Measurements from ENCODE around the gene PPFIBP2.

The PPFIBP2 gene

DNA sequence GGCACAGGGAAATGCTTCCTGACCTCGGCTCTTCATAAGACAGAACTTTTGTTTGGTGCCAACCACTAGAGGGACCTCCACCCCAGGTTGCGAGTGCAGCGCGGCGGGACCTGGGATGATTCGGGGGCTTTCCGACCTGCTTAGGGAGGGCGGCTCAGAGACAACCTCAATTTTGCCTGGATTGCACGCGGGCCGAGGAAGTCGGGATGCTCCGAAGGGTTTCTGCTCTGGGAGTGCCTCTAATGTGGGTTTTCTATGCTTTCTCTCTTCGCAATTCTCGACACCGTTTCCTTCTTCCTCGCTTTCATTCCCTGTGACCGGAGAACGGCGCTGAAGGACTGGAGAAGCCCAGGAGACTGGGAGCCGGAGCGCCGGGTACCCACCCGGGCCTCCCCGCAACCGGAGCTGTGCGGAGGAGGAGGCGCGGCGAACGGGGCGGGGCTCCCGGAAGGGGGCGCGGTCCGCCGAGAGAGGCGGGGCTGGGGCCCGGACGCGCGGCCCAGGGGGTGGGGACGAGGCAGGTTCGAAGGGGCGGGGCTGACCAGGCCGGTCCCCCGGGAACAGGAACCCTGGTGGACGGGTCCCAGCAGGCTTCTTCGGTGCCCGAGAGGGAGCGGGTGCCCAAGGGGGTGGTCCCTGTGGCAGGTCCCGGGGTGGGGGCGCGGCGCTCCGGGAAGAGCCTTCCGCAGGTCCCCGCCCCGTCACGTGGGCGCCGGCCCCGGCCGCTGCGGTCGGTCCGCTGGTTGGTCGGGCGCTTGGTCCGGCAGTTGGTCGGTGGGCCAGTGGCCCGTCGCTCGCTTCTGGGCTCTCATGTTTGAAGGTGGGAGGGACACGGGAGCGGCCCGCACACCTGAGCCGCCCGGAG, at the start of gene PPFIBP2:
TSS of gene PPFIBP2 (plus strand) at position 766 of the 865 bp plus-strand sequence. CDS start 35,477 bp downstream, outside the sequence.
- DNase-seq, result peak; percentile 39

DNA sequence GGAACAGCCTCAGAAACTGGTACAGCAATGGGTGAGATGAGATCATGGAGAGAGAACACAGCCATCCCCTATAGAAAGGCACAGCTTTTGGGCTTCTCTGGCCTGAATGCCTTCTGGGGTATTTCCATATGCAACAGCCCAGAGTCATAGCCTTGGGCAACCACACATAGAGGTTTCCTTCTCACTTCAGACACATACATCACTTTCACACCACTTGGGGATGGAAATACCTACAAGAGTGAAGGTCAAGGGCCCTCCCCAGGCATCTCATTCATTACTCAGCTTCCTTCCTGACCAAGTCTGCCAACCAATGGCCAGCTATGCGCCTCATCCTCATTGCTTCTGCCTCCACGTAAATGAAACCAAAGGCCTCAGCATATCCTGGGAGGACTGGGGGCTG, 46.1 kb upstream of the PPFIBP2 start:
- no peak for DNase-seq

DNA sequence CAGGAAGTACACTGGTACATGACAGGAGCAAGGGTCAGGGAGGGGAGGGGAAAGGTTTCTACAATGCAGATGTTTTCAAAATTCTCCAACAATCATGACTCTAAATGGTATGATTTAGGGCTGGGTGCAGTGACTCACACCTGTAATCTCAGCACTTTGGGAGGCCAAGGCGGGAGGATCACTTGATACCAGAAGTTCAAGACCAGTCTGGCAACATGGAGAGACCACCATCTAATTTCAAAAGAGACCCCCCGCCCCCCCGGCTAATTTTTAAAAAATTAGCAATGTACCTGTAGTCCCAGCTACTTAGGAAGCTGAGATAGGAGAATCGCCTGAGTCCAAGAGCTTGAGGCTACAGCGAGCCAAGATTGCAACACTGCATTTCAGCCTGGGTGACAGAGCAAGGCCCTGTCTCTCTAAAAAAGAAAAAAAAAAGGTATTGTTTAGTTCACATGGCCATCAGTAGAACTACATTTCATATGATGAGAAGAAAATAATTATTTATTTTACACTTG, 44.4 kb upstream of the PPFIBP2 start:
- no peak for DNase-seq

DNA sequence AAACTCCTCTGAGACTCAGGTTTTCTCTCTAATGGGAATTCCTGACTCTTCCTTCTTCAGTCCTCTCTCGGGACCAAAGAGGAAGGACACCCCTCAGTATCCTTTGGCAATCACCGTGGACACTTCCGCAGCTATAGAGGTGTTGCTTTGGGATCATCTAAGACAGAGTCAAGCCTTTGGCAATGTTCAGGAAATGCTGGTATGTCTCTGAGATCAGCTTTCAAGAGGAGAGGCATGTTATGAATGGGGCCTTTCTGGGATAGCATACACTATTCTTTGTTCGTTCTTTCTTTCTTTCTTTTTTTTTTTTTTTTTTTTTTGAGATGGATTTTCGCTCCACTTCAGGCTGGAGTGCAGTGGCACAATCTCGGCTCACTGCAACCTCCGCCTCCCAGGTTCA, 42.7 kb upstream of the PPFIBP2 start:
- DNase-seq, result no peak

DNA sequence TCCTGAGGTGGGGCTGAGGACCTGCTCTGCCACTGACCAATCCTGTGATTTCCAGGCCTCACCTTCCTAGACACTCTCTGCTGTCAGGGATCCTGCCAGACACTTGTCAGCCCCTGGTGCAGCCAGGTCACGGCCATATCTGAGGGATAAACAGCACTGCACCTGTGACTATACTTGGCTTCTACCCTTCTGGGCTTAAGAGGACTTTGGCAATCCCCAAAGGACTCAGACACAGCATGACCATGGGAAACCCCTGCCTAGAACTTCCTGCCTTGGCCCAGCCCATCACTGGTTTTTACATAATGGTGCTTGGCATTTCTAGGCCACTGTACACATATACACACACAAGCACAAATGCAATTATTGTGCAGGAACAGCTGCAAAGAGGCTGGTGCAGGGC, 40.1 kb upstream of the PPFIBP2 start:
- DNase-seq, result no peak

DNA sequence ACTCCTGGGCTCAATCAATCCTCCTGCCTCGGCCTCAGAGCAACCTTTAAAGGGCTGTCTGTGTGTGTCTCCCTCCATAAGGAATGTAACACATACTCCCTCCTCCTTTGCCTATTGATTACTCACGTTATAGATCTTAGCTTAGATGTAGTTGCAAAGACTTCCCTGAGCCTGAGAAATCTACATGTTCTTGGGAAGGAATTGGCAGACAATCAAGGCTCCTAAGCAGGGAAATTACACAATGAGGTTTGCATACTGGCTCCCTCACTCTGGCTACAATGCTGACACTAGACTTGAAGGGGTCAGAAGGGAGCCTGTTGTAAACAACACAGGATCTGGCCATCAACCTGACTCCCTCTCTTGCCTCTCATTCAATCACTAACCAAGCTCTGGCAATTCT, 33.7 kb upstream of the PPFIBP2 start:
- no peak for DNase-seq

DNA sequence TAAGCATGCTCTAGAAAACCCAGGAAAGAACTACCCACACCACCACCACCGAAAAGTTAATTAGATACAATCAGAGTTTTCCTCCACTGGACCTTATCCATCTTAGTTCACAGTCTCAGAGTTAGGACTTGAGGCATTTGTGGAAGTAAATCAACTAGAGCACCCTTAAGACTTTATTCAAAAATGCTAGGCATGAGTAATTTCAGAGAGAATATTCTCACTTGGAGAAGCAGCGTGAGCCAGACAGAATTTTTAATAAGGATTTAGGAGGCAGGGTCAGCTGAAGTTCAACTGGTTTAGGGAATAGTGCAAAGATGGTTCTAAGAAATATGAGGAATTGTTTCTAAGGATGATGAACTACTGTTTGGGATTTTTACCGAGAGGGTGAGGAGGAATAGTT, 29.7 kb upstream of the PPFIBP2 start:
- DNase-seq, result no peak

DNA sequence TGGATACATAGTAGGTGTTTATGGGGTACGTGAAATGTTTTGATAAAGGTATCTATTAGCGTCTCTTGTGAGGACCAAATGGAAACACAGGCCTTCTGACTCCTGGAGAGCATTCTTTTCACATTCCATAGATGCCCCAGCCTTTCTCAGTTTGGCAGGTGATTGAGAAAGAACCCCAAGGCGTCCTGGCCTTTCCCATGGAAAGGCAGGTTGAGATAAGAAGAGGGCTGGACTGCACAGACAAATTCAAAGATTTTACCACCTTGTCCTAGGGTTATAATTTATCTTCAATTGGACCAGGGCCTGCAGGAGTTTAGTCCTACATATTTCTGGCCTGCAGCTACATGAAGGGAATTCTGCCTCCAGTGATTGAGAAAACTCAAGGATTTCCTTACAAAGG, 29.2 kb upstream of the PPFIBP2 start:
- no peak for DNase-seq

DNA sequence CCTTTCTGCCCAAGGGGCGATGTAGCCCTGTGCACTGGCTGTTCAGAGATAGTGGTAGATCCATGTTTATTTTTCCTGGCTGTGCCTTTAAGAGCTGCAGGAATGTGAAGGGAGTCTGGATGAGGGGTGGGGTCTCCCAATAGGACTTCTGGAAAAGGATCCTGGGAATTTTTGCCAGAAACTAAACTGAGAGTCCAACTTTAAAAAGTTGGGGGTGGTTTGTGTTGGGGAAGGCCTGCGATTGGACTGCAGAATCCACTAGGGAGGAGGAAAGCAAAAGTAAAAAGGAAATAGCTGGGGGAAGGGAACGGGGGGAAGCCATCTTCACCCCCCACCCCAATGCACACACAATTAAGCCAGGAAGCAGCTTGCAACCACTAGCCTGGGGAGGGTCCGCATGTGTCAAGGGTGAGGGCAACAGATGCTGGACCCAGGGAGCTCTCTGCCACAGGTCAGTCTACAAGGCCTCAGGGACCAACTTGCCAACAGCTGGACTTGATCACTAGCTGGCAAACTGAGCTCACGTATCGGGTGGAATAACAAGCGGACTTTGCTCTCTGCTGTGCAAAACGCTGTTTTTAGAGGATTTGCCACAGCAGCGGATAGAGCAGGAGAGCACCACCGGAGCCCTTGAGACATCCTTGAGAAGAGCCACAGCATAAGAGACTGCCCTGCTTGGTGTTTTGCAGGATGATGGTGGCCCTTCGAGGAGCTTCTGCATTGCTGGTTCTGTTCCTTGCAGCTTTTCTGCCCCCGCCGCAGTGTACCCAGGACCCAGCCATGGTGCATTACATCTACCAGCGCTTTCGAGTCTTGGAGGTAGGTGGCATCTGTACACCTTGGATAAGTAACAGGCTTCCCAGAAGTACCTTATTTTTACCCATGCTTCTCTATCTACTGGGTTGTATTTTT, 28.4 kb upstream of the PPFIBP2 start, which contains the start of gene OLFML1:
TSS of gene OLFML1 (plus strand) at position 321 of the 912 bp plus-strand sequence. CDS start at position 691, 370 bp downstream.
- DNase-seq, result no peak

DNA sequence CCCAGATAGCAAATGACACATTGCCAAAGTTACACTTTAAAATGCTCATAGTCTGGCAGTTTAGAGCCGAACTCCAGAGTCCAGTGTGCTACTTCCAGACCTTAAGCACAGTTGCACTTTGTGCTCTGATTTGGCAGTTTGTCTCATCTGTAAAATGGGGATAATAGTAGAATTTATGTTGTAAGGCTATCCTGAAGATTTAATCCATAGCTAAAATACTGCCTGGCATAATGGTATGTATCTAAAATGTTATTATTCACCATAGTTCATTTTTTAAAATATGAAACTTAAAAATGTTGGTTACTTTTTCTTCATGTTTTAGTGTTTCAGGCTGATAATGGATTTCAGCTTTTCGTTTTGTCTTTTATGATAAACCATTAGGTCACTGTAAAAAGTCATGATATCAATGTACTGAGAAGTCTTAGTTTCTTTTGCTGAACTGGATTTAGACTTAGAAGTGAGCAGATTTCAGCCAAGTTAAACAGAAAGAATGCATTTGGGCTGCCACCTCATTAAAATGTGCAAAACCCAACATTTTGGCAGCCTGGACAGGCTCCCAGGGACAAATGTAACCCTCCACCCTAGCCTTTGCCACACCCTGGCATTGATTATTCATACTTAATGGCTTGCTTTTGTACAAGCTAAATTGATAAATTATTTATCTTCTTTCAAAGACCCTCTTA, 27.6 kb upstream of the PPFIBP2 start:
- no peak for DNase-seq

DNA sequence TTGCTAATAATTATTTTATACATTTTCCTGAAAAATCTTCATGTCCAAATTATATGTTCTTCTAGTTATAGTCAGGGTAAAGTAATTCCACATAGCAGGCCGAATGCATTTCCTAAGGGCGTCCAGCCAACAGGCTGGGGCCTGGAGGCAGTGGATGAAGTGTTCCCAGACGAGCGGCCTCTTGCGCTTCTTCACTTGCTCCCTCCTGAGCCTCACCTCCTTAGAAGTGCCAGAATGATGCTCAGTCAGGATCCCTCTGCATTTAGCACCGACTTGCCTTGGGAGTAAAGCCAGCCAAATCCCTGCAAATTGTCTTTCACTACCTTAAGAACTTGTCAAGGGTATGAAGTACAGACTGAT, 27.0 kb upstream of the PPFIBP2 start:
- DNase-seq, result no peak

DNA sequence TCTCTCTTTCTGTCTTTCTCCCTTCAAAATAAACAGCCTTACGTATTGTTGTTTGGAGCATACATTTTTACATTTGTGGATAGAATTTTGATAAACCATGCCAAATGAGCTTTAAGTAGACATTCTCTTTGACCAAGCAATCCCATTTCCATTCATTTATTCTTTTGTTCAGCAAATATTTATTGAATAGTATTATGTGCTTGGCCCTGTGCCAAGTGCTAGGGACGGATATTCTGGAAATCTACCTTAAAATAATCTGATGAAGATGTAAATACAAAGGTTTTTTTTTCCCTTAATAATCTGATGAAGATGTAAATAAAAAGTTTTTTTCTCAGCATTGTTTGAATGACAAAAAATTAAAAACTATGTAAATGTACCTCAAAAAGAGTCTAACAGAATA, 26.4 kb upstream of the PPFIBP2 start:
- DNase-seq, result no peak

DNA sequence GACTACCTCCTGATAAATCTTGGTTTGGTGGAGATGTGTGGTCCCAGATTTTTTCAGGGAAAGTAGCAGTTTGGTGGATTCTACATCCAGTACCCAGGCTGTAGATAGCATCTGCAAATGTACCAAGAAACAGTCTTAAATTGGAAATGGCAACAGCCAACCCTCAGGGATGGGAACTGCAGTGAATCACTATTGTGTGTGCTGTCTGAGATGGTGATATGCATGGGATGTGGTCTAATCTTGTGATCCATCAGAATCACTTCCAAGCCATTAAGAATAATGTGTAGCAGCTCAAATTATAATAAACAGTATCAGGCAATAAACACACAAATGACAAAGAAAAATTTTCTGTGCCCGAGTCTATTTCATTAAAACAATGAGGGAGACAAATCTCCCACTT, 25.1 kb upstream of the PPFIBP2 start:
- no peak for DNase-seq

DNA sequence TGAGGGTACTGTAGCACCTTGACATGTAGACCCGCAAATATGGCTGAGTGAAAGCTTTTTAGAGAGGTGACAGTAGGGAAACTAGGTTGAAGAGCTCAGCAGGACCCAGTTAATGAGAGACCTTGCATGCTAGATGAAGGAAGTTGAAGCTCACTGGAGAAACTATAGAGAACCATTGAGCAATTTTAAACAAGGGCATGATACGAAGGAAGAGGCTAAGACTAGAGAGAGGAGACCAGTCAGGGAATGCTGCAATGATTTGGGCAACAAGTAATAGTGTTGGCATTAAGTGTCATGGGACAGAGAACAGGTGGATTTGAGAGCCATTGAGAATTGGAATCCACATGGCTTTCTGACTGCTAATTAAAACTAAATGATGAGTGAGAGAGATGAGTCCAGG, 24.4 kb upstream of the PPFIBP2 start:
- no peak for DNase-seq

DNA sequence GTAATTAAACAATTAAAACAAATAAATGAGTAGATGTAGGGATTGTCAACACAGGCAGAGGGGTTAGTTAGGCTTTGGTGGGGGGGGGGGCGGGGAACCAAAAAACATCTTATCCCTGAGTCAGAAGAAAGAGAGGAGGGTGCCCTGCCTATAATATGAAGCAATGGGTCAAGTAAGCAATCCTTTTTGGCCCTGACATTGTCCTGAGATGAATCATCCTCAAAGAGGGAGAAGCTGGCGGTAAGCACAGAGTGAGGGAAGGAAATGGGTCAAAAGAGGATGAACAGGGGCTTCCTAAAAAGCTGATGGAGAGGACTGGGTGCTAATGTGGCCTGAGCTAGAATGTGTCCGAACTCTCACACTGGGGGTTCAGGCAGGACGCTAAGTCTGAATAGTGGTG, 23.7 kb upstream of the PPFIBP2 start:
- no peak for DNase-seq

DNA sequence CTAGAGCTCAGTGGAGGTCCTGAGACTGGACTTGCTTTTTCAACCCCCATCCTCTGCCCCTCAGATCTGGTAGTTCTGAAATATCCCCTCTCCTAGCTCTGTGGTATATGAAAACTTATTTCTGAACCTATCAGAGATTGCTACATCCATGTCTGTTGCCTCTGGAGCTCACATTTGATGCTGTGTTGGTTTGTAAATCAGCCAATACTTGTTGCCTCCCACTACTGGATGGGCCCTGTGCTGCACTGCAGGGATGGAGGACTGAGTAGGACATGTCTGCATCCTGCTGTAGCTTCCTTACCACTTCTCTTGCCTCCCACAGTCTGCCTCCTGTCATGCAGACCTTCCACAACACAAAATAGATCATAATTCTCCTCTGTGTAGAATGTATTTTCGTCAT, 23.3 kb upstream of the PPFIBP2 start:
- DNase-seq, result no peak

DNA sequence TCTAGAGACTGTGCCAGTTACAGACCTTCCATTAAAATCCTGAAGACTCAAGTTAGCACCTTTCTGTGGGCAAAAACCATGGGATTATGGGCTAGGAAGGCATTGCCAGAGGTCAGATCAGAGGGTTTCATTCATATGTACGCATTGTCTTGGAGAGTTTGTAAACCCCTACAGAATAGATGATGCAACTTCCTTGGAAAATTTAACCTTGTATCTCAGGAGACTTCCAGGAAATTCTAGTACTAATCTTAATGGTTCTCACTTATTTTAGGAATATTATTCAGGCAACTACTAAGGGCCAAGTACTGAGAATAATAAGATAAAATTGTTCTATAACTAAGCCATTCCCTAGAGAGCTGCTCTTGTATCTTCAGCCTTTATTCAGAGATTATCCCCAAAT, 21.5 kb upstream of the PPFIBP2 start:
- DNase-seq, result no peak

DNA sequence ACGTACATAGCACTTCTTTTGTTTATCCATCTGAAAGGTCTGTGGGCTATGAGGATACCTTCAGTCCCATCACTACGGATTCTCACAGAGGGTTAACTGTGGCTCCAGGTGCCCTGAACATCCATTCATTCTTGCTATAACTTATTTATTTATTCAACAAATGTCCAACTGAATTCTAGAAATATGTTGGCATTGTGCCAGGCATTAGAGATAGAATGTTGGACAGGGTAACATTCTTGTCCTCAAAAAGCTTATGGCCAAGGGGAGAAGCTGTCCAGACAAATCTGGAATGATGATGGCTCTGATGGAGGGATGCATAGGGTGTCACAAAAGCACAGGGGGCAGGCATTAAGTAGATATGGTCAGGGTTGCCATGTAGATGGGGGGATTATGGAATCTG, 20.1 kb upstream of the PPFIBP2 start:
- DNase-seq, result no peak

DNA sequence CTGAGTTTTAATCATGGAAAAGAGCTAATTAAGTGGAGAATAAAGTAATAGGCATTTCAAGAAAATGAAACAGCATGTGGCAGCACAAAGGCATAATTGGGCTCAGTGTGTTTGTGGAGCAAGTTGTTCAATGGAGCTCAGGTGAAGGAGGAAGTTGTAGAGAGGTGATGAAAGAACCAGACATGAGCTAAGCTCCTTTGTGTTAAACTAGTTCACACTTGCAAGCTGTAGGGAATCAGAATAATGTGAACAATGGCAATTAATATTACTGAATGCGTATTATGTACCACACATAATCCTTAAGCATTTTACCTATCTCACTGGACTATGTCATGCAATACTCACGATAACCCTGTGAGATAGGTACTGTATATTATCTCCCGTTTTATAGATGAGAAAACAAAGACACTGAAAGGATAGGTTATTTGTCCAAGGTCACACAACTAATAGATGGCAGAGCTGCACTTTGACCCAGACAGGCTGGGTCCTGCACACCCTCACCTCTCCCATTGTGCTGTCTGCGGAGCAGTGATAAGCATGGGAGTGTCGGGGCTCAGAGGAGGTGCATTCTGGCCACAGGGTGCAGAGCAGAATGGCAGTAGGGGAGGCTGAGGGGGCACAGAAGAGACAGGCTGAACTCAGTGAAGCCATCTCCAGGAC, 19.6 kb upstream of the PPFIBP2 start:
- no peak for DNase-seq

DNA sequence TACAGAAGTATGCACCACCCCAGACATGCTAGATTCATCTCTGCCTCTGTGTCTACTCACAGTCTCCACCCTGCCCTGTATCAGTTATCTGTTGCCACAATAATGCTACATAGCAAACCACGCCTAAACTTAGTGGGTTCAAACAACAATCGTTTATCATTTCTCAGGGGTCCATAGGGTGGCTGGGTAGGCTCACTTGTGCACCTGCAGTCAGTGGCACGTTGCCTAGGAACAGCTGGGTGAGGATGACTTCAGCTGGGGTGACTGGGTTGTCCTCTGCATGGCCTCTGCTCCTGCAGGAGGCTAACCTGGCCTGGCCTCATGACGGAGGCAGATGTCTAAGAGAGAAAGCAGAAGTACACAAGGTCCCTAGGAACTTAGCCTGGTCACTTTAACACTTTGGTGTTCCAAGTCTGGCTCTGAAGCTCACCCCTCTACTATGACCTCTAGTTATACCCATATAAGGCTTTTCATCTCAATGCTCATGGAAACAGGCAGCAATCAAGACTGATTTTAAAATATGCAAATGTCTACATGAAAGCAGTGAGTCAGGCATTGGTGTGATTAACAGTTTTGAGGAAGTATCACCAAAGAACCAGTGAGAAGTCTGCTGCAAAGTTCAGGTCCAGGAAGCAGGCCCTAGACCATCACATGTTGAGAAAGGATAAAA, 17.8 kb upstream of the PPFIBP2 start:
- no peak for DNase-seq

DNA sequence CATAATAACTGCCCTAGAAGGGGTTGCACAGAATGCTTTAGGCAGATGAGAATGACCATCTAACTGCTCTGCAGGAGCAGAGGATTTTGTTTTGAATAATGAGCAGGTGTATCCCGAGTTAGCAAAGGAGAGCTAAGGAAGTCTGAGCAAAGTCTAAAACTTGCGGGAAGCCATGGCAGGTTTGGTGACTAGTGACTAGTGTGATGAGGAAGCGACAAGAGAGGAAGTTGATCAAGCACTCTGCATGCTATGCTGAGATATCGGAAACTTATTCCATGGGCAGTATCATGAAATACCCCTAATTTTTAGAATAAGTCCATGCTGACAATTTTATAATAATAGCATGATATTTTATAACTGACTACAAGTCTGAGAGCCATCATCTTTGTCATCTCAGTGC, 15.6 kb upstream of the PPFIBP2 start:
- no peak for DNase-seq

DNA sequence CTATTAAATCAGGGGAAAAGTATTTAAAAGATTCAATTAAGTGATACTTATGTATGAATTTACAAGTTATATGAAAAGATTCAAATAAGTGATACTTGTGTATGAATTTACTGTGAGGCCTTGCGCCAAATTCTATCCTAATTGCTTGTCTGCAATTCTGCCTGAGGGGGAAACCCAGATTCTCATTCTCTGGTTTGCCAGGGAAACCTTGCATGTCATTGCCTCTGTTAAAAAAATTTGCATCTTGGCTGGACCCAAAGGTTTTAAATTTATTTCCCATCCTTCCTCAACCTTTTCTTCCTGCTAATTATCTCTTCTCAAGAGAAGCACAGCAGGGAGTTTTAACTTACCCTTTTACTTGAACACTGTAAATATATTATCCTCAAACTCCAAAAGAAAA, 14.7 kb upstream of the PPFIBP2 start:
- DNase-seq, result no peak

Data from NCI-H1092 (cell line).